NCI-H1092 (cell line): ENCODE measurements around the gene ZNF208.
"Not testable (repeated sequence)": the region's sequence is repeated elsewhere in the genome, so short reads cannot be mapped to it uniquely, and the experiment has no call there.

ENCODE experiments used
- DNase-seq: peaks from one replicate; lab custom pipeline; 2025; lab: John Stamatoyannopoulos, UW

ZNF208 gene

DNA sequence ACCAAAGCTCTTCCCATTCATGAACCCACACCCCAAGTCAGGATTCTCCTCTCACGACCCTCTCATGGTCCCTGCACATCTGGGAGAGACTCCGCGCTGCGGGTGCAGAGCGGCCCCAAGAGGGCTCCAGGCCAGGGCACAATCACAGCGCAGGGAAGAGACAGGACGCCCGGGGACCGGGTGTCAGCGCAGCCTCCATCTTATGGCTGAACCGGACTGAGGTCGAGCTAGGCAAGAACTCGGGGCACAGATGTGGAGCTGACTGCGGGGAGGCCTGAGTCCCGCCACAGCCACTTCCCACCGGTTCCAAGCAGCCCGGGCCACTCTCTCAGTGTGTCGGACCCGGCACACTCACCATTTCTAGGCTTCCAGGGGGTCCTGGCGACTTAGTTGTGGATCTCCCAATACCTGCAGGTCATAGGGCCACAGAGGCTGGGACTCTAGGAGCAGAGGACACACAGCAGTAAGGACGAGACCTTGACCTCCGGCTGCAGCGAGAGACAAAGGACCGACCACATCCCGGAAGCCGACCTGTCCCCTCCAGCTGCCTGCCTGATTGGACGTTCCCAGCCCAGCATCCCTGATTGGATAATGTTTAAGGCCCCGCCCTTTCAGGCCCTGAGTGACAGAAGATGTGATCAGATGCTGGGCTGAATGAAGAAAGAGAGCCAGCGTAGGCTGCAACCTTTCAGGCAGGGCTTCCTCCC, at the start of gene ZNF208:
Gene ZNF208, minus strand, starts transcription at position 507 of the 707 bp plus-strand sequence. Its CDS starts 149 bp downstream, at position 358.
- DNase-seq, result not testable (repeated sequence)

DNA sequence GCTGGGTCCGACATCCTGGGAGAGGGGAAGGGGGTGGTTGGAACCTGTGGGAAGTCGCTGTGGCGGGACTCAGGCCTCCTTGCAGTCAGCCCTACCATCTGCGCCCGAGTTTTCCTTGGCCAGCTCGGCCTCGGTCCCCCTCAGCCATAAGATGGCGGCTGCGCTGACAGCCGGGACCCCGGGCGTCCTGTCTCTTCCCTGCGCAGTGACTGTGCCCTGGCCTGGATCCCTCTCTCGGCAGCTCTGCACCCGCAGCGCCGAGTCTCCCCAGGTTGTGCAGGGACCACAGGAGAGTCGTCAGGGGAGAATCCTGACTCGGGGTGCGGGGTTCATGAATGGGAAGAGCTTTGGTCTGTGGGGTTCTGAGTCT, 41.9 kb upstream of the ZNF208 start:
- DNase-seq, result no peak

DNA sequence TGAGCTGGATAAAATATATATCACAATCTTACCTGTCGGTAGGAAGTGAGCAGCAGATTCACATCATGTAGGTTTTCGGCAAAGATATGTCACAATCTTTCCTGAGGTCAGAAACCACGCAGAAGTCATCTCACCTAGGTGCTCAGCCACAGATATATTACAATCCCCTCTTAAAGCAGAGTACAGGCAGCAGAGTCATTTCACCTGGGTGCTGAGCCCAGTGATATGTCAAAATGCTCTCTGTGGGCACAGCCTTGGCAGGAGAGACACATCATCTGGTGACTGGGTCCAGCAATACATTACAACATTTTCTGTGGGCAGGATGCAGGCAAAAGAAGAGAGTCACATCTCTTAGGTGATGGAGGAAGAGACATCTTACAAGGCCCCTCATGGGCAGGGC, 30.4 kb upstream of the ZNF208 start:
- DNase-seq, result not testable (repeated sequence)

DNA sequence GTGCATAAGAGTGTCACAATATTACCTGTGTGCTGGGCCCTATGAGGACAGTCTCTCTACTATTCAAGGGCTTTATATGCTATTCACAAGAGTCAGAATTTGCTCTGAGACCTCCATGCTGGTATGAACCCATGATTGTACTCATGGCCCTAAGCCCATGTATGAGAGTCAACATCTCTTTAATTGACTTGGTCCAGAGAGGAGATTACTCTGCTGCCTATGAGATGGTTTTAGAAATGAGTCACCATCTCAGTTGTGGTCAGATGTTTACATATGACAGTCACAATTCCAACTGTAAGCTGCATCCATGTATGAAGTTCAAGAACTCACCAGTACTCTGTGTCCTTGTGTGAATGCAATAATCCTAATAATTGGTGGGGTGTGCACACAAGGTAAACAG, 19.9 kb upstream of the ZNF208 start:
- no peak for DNase-seq

DNA sequence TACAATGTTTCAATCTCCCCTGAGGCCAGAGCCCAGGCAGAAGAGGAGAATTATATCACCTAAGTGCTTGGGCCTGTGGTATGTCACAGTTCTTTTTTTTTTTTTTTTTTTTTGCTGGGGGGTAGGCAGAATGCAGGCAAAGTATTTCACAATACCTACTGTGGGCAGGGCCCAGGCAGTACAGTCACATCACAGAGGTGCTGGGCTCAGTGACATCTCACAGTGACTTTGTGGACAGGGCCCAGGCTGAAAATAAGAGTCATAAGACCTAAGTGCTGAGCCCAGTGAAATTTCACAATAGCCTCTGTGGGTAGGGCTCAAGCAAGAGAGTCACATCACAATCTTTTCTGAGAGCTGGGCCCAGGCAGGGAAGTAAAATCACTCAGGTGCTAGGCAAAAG, 15.9 kb upstream of the ZNF208 start:
- DNase-seq, result no peak

DNA sequence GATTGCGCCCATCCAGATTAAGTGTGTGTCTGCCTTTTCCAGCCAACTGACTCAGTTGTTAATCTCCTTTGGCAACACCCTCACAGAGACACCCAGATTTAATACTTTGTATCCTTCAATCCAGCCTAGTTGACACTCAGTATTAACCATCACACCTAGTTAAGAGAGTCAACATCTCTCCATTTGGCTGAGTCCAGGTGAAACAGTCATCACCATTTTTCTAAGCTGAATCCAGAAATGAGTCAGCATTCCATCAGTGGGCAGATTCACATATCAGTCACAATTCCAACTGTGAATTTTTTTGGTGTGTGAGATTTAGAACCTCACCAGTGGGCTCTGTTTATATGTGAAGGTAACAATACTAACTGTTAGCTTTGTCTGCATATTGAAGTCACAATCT, 14.8 kb upstream of the ZNF208 start:
- not testable (repeated sequence) for DNase-seq

DNA sequence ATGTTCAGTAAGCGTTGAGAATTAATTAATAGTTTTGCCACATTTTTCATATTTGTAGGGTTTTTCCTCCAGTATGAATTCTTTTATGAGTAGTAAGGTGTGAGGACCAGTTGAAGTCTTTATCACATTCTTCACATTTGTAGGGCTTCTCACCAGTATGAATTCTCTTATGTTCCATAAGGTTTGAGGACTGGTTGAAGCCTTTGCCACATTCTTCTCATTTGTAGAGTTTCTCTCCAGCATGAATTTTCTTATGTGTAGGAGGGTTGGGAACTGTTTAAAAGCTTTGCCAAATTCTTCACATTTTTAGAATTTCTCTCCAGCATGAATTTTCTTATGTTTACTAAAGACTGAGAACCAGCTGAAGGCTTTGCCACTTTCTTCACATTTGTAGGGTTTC, 40.3 kb downstream of the ZNF208 start:
- DNase-seq, result no peak

DNA sequence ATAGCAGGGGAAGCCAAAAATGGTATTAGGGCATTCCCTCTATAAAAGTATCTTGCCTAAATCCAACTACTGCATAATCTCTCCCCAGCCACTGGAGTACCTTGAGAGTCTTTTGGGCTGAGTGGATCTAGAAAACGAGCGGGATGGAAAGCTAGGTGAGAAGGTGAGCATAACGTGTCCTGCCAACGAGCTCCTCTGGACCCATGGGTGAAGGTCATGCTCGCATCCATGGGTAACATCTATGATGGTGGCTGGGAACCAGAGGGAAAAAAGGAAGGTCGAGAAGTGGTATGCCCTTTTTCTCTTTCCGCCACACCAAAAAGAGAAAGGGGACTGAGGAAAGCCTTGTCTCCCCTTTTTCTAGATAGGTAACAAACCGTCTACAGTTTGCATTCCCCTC, 63.0 kb downstream of the ZNF208 start:
- no peak for DNase-seq

DNA sequence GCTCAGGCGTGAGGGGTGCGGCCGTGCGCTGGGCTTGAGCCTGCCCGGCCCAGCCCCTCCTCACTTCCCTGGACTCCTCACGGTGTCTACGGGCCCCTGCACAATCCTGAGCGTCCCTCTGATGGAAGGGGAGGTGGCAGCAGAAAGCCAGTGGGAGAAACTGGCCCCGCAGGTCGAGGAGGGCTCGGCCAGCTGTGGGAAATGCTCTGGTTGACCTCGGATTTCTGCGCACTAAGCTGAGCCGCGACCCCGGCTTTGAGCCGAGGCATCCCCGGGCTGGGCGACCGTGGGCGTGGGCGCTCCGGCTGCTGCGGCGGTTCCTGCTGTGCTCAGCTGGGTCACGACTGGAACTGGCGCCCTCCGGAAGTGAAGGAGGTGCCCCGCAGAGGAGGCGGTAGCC, 70.1 kb downstream of the ZNF208 start:
- DNase-seq, result no peak

DNA sequence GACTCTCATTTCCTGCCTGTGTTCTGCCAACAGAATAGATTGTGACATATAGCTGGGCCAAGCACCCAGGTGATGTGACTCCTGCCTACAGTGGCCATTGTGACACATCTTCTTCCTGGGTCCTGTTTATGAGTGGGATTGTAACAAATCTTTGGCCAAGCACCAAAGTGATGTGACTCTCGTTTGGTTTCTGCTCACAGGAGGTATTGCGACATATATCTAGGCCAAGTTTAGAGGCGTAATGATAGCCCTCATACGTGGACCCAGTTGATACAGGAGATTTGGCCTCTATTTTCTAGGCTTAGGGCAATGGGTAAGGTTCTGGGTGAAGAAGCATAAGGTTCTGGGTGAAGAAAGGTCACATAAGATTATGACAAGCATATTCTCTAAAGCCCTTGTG, 76.2 kb downstream of the ZNF208 start:
- no peak for DNase-seq

DNA sequence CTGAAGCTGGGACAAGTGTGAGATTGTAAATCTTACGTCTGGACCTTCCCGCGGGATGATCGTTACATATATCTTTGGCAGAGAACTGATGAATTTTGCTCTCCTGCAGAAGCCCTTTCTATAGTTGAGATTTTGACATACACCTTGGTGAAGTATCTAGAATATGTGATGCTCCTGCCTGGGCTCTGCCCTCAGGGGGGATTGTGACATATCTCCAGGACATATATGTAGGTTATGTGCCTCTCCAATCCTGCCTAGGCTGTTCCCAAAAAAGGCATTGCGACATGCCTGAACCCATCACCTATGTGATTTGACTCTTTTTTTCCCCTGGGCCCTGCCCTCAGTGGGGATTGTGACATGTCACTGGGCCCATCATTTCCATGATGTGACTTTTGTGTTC, 76.6 kb downstream of the ZNF208 start:
- DNase-seq, result no peak

DNA sequence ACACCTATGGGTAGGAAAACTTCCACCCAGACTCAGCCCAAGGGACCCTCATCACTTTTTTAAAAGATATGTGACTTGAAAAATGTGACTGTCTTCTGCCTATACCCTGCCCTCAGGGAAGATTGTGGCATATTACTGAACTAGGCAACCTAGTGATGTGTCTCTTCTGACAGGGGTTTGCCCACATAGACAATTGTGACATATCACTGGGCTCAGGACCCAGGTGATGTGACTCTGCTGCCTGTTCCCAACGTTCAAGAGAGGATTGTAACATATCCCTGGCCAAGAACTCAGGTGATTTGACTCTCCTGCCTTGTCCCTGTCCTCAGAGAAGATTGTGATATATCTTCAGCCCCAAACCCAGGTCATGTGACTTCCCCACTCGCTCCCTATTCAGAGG, 88.5 kb downstream of the ZNF208 start:
- no peak for DNase-seq

DNA sequence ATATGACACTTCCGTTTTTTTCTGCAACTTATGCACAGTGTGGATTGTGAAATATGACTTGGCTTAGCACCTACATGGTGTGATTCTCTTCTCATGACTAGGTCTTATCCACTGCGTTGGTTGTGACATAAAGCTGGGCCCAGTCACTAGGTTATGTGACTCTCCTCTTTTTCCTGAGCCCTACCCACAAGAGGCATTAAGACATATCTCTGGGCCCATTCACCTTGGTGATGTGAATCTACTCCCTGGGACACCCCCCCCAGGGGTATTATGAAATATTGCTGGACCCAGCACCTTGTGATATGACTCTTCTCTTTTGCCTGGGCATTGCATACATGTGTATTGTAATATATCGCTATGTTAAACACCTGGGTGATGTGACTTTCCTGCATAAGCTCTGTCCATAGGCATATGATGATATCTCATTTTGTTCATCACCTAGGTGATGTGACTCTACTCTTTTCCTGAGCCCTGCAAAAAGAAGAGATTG, 89.0 kb downstream of the ZNF208 start:
- DNase-seq, result no peak

DNA sequence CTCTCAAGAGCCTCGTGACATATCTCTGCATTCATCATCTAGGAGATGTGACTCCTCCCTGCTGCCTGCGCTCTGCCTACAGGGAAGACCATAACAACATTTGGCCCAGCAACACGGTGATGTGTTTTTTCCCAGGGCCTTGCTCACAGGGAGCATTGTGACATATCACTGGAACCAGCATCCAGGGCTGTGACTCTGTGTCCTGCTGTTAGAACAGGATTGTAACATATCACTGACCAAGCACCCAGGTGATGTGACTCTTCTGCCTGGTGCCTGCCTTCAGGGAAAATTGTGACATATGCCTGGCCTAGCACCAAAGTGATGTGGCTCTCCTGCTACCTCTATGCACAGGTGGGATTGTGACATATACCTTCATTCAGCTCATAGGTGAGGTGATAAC, 95.3 kb downstream of the ZNF208 start:
- no peak for DNase-seq

DNA sequence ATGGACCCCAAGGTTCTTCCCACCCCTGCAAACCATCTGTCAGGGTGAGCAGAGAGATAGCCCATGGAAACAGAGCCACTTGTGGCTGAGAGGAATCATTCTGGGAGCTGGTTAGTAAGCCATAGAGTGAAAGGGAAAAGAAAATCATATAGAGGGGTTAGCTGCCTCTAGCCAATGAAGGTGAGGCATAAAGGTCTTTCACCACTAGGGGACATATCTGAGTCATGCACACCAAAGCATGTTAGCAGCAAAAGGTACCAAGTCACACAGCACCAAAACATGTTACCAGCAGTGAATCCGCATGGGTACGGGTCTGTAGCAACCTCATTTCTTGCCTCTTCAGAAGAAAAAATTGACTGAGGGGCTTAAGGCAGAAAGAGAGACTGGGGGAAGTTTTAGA, 98.1 kb downstream of the ZNF208 start:
- no peak for DNase-seq

DNA sequence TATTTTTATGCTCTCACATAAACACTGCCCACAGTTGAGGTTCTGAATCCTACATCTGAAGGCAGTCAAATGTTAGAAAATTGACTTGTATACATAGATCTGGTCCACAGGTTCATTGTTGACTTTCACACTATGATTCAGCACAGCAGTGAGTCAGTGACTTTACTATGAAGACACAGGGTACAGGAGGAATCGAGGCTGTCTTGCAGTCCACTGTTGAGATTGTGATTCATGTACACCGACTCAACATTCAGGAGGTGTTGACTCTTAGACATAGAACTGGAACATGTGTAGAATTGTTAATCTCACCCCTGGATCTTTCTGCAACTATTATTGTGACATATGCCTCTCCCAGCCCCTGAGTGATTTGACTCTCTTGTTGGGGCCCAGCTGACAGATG, 100.4 kb downstream of the ZNF208 start:
- DNase-seq, result no peak

DNA sequence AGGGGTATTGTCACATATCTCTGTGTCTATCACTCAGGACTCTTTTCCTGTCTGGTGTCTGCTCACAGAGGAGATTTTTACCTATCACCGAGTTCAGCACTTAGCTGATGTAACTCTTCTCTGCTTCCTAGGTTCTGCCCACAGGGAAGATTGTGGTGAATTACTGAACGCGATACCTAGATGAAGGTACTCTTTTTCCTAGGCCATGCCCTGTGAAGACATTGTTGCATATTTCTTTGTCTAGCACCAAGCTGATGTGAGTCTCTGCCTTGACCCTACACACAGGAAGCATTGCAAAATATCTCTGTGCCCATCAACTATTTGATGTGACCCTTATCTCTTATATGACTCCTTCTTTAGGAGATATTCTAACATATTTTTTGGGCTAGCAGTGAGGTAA, 102.7 kb downstream of the ZNF208 start:
- DNase-seq, result no peak

DNA sequence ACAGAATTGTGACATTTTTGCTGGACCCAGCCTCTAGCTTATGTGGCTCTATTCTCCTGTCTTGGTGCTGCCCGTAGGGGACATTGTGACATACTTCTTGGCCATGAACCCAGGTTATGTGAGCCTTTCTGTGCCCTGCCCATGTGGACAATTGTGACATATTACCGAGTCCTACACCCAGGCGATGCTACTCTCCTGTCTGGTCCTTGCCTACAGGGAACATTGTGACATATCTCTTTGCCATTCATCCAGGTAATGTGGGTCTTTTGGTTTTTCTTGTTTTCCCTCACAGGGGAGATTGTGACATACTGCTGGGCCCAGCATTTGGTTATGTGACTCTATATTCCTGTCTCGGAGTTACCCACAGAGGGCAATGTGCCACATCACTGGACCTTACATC, 103.2 kb downstream of the ZNF208 start:
- DNase-seq, result no peak

DNA sequence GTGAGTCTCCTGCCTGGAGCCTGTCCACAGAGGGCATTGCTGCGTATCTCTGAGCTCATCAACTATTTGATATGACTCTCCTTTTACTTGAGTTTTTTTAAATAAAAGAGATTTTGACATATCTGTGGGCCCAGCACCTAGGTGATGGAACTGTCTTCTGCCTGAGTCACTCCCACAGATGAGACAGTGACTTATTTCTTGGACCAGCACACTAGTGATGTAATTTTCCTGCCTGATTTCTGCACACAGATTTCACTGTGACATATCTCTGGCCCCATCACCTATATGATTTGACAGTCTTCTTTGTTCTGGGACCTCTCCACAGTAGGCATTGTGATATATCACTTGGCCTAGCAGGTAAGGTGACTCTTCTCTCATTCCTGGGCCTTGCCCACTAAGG, 108.2 kb downstream of the ZNF208 start:
- no peak for DNase-seq

DNA sequence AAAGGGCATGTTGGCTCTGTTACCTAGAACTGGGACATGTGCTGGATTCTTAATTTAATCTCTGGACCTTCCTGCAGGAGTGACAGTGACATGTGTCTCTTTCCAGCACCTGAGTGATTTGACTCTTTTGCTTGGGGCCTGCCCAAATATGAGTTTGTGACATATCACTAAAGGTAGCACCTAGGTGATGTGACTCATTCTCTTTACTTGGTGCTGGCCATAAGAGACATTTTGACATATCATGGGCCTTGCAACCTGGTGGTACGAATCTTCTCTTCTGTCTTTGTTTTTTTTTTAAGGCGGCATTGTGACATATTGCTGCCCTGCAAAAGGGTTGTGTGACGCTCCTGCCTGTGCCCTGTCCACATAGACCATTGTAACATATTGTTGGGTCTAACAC, 108.9 kb downstream of the ZNF208 start:
- DNase-seq, result no peak

DNA sequence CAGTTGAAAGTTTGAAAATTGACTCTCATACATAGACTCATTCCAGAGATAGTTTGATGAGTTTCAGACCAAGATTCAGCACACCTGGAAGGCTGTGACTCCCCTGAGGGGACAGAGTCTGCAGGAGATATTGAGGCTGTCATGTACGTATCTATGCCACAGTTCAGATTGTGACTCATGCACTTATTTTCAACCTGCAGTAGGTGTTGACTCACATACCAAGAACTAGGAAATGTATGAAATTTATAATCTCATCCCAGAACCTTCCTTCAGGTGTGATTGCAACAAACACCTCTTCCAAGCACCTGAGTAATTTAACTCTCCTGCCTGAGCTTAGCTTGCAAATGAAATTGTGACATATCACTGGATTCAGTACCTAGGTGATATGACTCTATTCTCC, 110.3 kb downstream of the ZNF208 start:
- no peak for DNase-seq

DNA sequence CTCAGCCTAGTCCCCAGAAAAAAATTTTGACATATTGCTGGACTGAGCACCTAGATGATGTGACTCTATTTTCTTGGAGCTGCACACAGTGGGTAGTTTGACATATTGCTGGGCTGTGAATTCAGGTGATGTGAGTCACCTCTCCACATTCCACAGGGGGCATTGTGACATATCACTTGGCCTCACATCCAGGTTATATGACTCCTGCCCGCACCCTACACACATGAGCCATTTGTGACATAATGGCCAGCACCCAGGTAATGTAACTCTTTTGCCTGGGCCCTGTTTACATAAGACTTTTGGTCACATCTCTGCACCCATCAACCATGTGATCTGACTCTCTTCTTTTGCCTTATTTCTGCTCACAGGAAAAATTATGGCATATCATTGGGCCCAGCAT, 119.7 kb downstream of the ZNF208 start:
- DNase-seq, result no peak

DNA sequence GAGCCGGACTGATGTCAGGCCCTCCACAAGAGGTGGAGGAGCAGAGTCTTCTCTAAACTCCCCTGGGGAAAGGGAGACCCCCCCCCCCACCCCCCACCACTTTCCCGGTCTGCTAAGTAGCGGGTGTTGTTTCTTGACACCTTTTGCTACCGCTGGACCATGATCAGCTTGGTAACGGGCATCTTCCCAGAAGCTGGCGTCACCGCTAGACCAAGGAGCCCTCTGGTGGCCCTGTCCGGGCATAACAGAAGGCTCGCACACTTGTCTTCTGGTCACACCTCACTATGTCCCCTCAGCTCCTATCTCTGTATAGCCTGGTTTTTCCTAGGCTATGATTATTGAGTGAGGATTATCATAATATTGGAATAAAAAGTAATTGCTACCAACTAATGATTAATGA, 120.7 kb downstream of the ZNF208 start:
- not testable (repeated sequence) for DNase-seq

DNA sequence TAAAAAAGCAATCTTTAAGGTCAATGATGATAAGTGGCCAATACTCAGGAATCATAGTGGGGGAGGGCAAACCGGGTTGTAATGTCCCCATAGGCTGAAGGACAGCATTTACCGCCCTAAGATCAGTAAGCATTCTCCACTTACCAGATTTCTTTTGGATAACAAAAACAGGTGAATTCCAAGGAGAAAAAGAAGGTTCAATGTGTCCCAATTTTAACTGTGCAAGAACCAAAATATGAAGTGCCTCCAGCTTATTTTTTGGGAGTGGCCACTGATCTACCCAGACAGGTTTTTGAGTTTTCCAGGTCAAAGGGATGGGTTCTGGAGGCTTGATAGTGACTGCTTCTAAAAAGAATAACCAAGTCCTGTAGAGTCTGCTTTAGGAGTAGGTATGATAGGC, 125.2 kb downstream of the ZNF208 start:
- DNase-seq, result not testable (repeated sequence)
